Calu3 (cell line): ENCODE data around the gene POU5F2. TPM values are rescaled to one million over a fixed set of nuclear protein-coding genes. Genes with fewer than 3 reads are reported as not detected.

Experiments
- BruUV-seq: library from RNA; stranded (reverse); fragments of 400-500 nt; replicated peaks from 2 replicates; lab custom pipeline; 2021; lab: Mats Ljungman, UMichigan
- CTCF ChIA-PET: fragments of 300-600 bp; sonication (Branson Sonifier 250); formaldehyde crosslinking; loops from one replicate; lab custom pipeline; 2022; ENCODE audit warnings: antibody characterized with exemption; lab: Charles Lee
- DNase-seq: peaks from one replicate; pipeline ENCODE4 v3.0.0; 2022
- H3K27ac Mint-ChIP-seq: one replicate; pipeline ENCODE4 v1.8.0; 2022; ENCODE audit warnings: mixed read lengths; ENCODE audit not compliant: unreplicated experiment
- H3K27me3 Mint-ChIP-seq: one replicate; pipeline ENCODE4 v1.8.0; 2022; ENCODE audit warnings: mixed read lengths; ENCODE audit not compliant: unreplicated experiment
- H3K36me3 Mint-ChIP-seq: one replicate; pipeline ENCODE4 v1.8.0; 2022; ENCODE audit warnings: mild to moderate bottlenecking, moderate library complexity, mixed read lengths; ENCODE audit not compliant: insufficient read depth, unreplicated experiment
- H3K4me1 Mint-ChIP-seq: one replicate; pipeline ENCODE4 v1.8.0; 2022; ENCODE audit warnings: mild to moderate bottlenecking, low read depth, mixed read lengths; ENCODE audit not compliant: unreplicated experiment
- H3K4me3 Mint-ChIP-seq: one replicate; pipeline ENCODE4 v1.8.0; 2022; ENCODE audit warnings: mild to moderate bottlenecking, low read depth, moderate library complexity, mixed read lengths; ENCODE audit not compliant: unreplicated experiment
- H3K9me3 Mint-ChIP-seq: one replicate; pipeline ENCODE4 v1.8.0; 2022; ENCODE audit warnings: low read depth, mixed read lengths; ENCODE audit not compliant: unreplicated experiment
- intact Hi-C: fragments of 100-400 bp; cut with micrococcal nuclease; formaldehyde crosslinking; loops from one replicate; pipeline ENCODE4 v1.10.0; 2022; ENCODE audit not compliant: unreplicated experiment
- total RNA-seq: library from RNA; stranded (reverse); gene quantifications from 2 replicates; pipeline ENCODE4 v1.2.3, GENCODE V29; 2022
- TF ChIP-seq, protein P1 (sequence below): fragments of 200-600 bp; IDR thresholded peaks from one replicate; pipeline ENCODE4 v1.8.0; 2022; ENCODE audit warnings: antibody characterized with exemption; ENCODE audit not compliant: unreplicated experiment

Gene POU5F2
- total RNA-seq, 1 experiment from 2014 or later = 2.0 TPM

DNA sequence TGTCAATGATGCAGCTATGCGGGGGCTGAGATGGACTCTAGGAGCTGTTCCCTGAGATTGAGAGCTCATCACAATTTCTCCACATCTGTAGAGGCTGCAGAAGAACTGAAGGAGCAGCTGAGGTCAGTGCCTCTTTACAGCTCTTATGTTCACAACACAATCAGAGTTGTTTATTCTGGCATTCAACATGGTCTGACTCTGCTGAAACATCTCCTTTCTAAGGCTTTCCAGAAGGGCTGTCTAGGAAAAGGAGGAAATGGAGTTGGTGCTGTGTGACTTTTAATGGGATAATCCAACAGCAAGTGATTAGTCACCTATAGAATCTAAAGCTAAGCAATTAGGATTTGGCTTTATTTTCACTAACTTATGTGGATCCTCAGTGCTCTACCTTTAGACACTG, 6.0 kb downstream of the POU5F2 start:
- Mint-ChIP-seq H3K4me1 (no peaks in the 10 kb centered on the region), H3K27ac (no peak overlapping the region), H3K36me3 (no peaks in the 10 kb centered on the region), H3K27me3 (no peaks in the 10 kb centered on the region), H3K9me3 (no peaks in the 10 kb centered on the region), H3K4me3 (no peak overlapping the region)
- no peak for DNase-seq
- intact Hi-C loops = no loop called here
- TF ChIP-seq, protein P1, sequence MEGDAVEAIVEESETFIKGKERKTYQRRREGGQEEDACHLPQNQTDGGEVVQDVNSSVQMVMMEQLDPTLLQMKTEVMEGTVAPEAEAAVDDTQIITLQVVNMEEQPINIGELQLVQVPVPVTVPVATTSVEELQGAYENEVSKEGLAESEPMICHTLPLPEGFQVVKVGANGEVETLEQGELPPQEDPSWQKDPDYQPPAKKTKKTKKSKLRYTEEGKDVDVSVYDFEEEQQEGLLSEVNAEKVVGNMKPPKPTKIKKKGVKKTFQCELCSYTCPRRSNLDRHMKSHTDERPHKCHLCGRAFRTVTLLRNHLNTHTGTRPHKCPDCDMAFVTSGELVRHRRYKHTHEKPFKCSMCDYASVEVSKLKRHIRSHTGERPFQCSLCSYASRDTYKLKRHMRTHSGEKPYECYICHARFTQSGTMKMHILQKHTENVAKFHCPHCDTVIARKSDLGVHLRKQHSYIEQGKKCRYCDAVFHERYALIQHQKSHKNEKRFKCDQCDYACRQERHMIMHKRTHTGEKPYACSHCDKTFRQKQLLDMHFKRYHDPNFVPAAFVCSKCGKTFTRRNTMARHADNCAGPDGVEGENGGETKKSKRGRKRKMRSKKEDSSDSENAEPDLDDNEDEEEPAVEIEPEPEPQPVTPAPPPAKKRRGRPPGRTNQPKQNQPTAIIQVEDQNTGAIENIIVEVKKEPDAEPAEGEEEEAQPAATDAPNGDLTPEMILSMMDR = no peak
- CTCF ChIA-PET = no interaction called here
- no TSS peak for BruUV-seq

- no peak for DNase-seq
- Mint-ChIP-seq H3K4me3 (no peak overlapping the region), H3K36me3 (no peaks in the 10 kb centered on the region), H3K27me3 (no peaks in the 10 kb centered on the region), H3K27ac (no peak overlapping the region), H3K9me3 (no peaks in the 10 kb centered on the region), H3K4me1 (no peaks in the 10 kb centered on the region)
- intact Hi-C loops = no loop called here
- TF ChIP-seq, protein P1 = no peak
- CTCF ChIA-PET = interaction anchor here (0.7 kb wide), 1 partner anchor 50 kb away, joined by 3 read pairs; no protein-coding TSS in a partner anchor
- BruUV-seq = no TSS peak
Measured at GRCh38 chr5:93731987-93732386, 9.4 kb downstream of the POU5F2 start.

- TF ChIP-seq, protein P1 = no peak
- Mint-ChIP-seq H3K4me1 (peaks cover 7% of the 10 kb centered on the region), H3K9me3 (no peaks in the 10 kb centered on the region), H3K36me3 (no peaks in the 10 kb centered on the region), H3K27ac (no peak overlapping the region), H3K4me3 (no peak overlapping the region), H3K27me3 (no peaks in the 10 kb centered on the region)
- intact Hi-C loops = no loop called here
- no TSS peak for BruUV-seq
- no peak for DNase-seq
- CTCF ChIA-PET = no interaction called here
Measured at GRCh38 chr5:93726595-93726994, 14.8 kb downstream of the POU5F2 start.

- Mint-ChIP-seq H3K27me3 (no peaks in the 10 kb centered on the region), H3K9me3 (no peaks in the 10 kb centered on the region), H3K4me3 (no peak overlapping the region), H3K4me1 (peaks cover 15% of the 10 kb centered on the region), H3K27ac (no peak overlapping the region), H3K36me3 (no peaks in the 10 kb centered on the region)
- intact Hi-C loops = no loop called here
- BruUV-seq = no TSS peak
- no peak for DNase-seq
- TF ChIP-seq, protein P1 = no peak
- CTCF ChIA-PET = interaction anchor here (0.5 kb wide), 1 partner anchor 279 kb away, joined by 4 read pairs; no protein-coding TSS in a partner anchor
Measured at GRCh38 chr5:93724791-93725190, 16.6 kb downstream of the POU5F2 start.
